Renal pelvis (tissue), 4 donors: Measurements from ENCODE around the gene PIEZO2. TPM values are rescaled to one million over a fixed set of nuclear protein-coding genes. Genes with fewer than 3 reads are reported as not detected.

ENCODE experiments used
- DNase-seq: peaks from one replicate; pipeline ENCODE4 v3.0.0-alpha.2; 2013
- polyA plus RNA-seq, 3 donors: library from polyadenylated mRNA; unstranded; fragments of 120-200 nt; gene quantifications; one replicate each; pipeline ENCODE4 v1.2.1, GENCODE V29; 2013; ENCODE audit not compliant: insufficient read length in 3 of 3

The PIEZO2 gene
- polyA plus RNA-seq, 3 donors, result 15.3 to 18.2 (median 17.5) TPM

- no peak for DNase-seq
Observed at GRCh38 chr18:11113937-11114336, 35.4 kb downstream of the PIEZO2 start.

- DNase-seq, result no peak
Observed at GRCh38 chr18:11113046-11113548, 36.3 kb downstream of the PIEZO2 start.

GRCh38 chr18:11112286-11112685 lies 37.1 kb downstream of the PIEZO2 start:
- no peak for DNase-seq

- no peak for DNase-seq
Observed at GRCh38 chr18:11110509-11110908, 38.9 kb downstream of the PIEZO2 start.

GRCh38 chr18:11108947-11109346 lies 40.4 kb downstream of the PIEZO2 start:
- DNase-seq, result no peak

GRCh38 chr18:11106894-11107293 lies 42.5 kb downstream of the PIEZO2 start:
- DNase-seq, result no peak

- DNase-seq, result no peak
Observed at GRCh38 chr18:11105463-11105862, 43.9 kb downstream of the PIEZO2 start.

- DNase-seq, result no peak
Observed at GRCh38 chr18:11104307-11104706, 45.1 kb downstream of the PIEZO2 start.

- DNase-seq, result no peak
Observed at GRCh38 chr18:11096839-11097750, 52.3 kb downstream of the PIEZO2 start.

GRCh38 chr18:11096411-11096810 lies 53.0 kb downstream of the PIEZO2 start:
- no peak for DNase-seq

- no peak for DNase-seq
Observed at GRCh38 chr18:11095674-11096293, 53.6 kb downstream of the PIEZO2 start.

- no peak for DNase-seq
Observed at GRCh38 chr18:11095211-11095610, 54.2 kb downstream of the PIEZO2 start.

- DNase-seq, result no peak
Observed at GRCh38 chr18:11091746-11092145, 57.6 kb downstream of the PIEZO2 start.

- DNase-seq, result no peak
Observed at GRCh38 chr18:11089931-11090715, 59.2 kb downstream of the PIEZO2 start.

GRCh38 chr18:11081009-11081532 lies 68.3 kb downstream of the PIEZO2 start:
- no peak for DNase-seq

- no peak for DNase-seq
Observed at GRCh38 chr18:11078491-11078890, 70.9 kb downstream of the PIEZO2 start.

- no peak for DNase-seq
Observed at GRCh38 chr18:11077548-11078187, 71.7 kb downstream of the PIEZO2 start.

- DNase-seq, result no peak
Observed at GRCh38 chr18:11074889-11075288, 74.5 kb downstream of the PIEZO2 start.

- DNase-seq, result no peak
Observed at GRCh38 chr18:11073971-11074370, 75.4 kb downstream of the PIEZO2 start.

GRCh38 chr18:11072632-11073031 lies 76.7 kb downstream of the PIEZO2 start:
- DNase-seq, result no peak

GRCh38 chr18:11071300-11071699 lies 78.1 kb downstream of the PIEZO2 start:
- DNase-seq, result no peak

GRCh38 chr18:11070593-11070992 lies 78.8 kb downstream of the PIEZO2 start:
- no peak for DNase-seq
